Measurements from ENCODE around the gene ABCA3. TPM values are rescaled to one million over a fixed set of nuclear protein-coding genes. Genes with fewer than 3 reads are reported as not detected.

The ABCA3 gene
- total RNA-seq, 4 donors from 2014 or later = 2.7 to 15.0 (median 10.9) TPM

DNA sequence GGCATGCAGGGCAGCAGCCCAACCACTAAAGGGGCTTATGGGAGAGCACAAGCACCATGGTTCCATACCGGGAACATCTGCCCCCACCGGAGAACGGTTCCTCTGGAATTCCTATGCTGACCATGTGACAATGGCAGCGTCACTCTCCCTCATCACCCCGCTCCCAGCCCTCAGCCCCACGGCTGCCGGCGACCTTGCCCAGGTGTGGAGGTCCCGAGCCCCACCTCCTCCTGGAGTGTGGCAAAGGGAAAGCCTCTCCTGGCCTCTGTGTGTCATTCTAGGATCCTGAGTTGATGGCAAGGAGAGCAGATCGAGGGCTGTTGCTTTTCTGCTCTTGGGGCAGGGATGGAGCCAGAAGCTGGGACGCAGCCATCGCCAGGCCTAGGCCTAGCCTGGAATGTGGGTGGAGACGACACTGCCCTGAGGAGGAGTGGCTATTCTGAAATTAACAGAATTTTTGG is 54.8 kb downstream of the ABCA3 start:
- intact Hi-C loops (cut with DNase I; ENCODE audit: low total_unique reads) = no loop called here
- H3K36me3 ChIP-seq = peaks cover 0 to 4% of the 10 kb centered on the region in 2 donors
- H3K9me3 ChIP-seq = no peaks in the 10 kb centered on the region
- in situ Hi-C loops (cut with MboI; ENCODE audit: low sequenced_read_pairs in 4 of 4) = no loop called here
- H3K4me1 ChIP-seq = no peaks in the 10 kb centered on the region
- no peak overlapping the region for H3K27ac ChIP-seq
- no peak for DNase-seq
- no peak for TF ChIP-seq POLR2A (IDR thresholded peaks at IDR 0.05)
- TF ChIP-seq, protein P1, sequence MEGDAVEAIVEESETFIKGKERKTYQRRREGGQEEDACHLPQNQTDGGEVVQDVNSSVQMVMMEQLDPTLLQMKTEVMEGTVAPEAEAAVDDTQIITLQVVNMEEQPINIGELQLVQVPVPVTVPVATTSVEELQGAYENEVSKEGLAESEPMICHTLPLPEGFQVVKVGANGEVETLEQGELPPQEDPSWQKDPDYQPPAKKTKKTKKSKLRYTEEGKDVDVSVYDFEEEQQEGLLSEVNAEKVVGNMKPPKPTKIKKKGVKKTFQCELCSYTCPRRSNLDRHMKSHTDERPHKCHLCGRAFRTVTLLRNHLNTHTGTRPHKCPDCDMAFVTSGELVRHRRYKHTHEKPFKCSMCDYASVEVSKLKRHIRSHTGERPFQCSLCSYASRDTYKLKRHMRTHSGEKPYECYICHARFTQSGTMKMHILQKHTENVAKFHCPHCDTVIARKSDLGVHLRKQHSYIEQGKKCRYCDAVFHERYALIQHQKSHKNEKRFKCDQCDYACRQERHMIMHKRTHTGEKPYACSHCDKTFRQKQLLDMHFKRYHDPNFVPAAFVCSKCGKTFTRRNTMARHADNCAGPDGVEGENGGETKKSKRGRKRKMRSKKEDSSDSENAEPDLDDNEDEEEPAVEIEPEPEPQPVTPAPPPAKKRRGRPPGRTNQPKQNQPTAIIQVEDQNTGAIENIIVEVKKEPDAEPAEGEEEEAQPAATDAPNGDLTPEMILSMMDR (IDR thresholded peaks at IDR 0.05 in 4 of 5, conservative IDR thresholded peaks at IDR 0.05 in 1 of 5) = no peak
- ATAC-seq = no peak
- H3K4me3 ChIP-seq = no peak overlapping the region
- H3K27me3 ChIP-seq = no peaks in the 10 kb centered on the region

DNA sequence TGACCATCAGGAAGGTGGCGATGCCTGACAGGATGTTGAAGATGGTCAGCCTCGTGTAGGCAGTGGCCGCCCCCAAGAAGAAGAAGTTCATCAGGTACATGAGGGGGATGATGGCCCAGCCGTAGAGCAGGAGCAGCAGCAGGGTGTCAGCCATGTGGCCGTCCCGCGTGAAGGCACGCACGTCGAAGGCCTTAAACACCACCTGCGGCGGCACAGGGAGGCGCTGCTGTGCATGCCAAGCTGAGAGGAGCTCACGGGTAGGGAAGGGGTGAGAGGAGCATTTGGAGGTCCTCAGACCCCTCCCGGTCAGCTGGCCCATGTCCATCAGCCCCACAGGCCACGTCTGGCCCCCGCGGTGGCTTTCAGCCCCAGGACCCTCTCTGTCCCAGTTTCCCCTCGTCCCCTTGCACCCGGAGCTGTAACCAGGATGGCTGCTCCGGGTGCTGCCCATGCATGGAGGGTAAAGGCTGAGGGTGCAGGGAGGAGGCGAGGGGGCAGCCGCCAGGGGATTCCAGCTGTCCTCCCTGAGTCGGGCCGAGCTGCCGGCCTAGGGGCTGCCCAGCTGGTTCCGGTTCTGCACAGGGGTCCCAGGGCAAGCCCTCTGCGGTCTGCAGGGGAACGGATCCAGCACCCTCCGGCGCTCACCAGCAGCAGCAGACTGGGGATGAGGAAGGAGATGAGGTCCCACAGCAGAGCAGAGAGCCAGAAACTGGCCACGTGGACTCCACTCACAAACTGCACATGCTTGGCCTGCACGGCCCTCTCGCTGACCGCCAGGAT is 55.5 kb downstream of the ABCA3 start:
- TF ChIP-seq, protein P1 (IDR thresholded peaks at IDR 0.05 in 4 of 5, conservative IDR thresholded peaks at IDR 0.05 in 1 of 5) = no peak
- no peak for TF ChIP-seq POLR2A (IDR thresholded peaks at IDR 0.05)
- Histone ChIP-seq H3K36me3 (peaks cover 0 to 5% of the 10 kb centered on the region in 2 donors), H3K4me1 (no peaks in the 10 kb centered on the region), H3K27me3 (no peaks in the 10 kb centered on the region), H3K27ac (no peak overlapping the region), H3K9me3 (no peaks in the 10 kb centered on the region), H3K4me3 (no peak overlapping the region)
- ATAC-seq (no peak), DNase-seq (no peak)
- in situ Hi-C loops (cut with MboI; ENCODE audit: low sequenced_read_pairs in 4 of 4) (no loop called here), intact Hi-C loops (cut with DNase I; ENCODE audit: low total_unique reads) (no loop called here)

DNA sequence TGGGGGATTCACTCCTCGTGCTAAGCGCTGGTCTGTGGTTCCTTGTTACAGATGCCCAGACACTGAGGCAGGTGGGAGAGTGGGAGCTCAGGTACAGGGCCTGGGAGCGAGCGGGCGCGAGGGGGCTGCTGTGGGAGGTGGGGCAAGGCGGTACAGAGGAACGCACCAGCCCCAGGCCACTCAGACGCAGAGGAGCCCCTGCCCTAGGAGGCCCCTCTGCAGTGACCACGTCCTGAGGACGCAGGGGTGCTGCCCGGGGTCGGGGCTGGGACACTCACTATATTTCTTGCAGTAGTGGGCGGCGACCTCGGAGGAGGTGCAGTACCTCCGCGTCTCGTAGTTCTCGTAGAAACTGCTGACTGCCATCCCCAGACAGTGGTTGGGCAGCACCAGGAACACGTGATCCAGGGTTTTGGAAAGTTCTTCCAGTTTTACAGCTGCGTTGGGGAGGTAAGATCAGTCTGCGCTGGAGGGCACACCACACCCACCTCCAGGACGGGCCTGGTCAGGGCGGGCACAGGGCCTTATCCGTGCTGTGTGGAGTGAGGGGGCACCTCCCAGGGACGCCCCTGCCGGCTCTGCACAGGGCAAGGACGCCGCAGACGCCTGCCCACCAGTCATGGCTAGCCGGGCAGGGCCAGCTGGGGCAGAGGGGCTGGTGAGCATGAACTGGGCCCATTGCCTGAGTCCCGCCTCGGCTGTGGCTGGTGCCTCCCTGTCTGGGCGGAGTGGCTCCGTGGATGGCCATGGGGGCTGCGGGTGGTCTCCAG is 56.3 kb downstream of the ABCA3 start:
- ATAC-seq (no peak), DNase-seq (no peak)
- Histone ChIP-seq H3K9me3 (no peaks in the 10 kb centered on the region), H3K4me3 (no peak overlapping the region), H3K36me3 (peaks cover 0 to 5% of the 10 kb centered on the region in 2 donors), H3K27ac (no peak overlapping the region), H3K27me3 (no peaks in the 10 kb centered on the region), H3K4me1 (no peaks in the 10 kb centered on the region)
- no peak for TF ChIP-seq POLR2A (IDR thresholded peaks at IDR 0.05)
- TF ChIP-seq, protein P1 (IDR thresholded peaks at IDR 0.05 in 4 of 5, conservative IDR thresholded peaks at IDR 0.05 in 1 of 5) = no peak
- in situ Hi-C loops (cut with MboI; ENCODE audit: low sequenced_read_pairs in 4 of 4) = no loop called here
- intact Hi-C loops (cut with DNase I; ENCODE audit: low total_unique reads) = no loop called here

DNA sequence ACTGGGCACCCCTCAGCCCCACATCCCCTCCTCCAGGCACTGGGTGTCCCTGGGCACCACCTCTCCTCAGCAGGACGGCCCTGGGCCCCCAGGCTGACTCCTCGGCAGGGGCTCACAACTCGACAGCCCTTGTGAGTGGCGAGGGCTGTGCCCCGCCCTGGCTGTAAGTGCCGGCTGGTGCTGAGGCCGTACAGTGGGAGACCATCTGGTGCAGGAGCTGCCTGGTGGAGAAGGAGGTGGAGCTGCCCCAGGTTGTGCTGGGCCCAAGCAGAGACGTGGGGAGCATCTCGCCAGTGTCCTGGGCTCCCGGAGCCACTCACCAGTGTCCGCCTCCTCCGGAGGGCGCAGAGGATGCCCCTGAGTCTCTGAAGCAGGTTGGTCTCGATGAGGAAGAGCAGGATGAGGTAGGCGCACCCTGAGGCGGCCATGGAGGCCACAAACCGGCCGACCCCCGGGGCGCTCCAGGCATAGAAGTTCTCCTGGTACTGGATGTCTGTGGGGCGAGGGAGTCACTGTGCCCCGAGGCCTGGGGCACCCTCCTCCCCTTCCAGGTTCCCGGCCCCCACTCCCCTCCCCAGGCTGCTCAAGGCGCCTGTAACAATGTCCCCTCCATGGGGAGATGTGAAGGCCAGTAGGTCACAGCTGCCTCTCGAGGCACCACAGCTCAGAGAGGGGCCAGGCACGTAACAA is 57.5 kb downstream of the ABCA3 start:
- intact Hi-C loops (cut with DNase I; ENCODE audit: low total_unique reads) = no loop called here
- Histone ChIP-seq H3K4me1 (no peaks in the 10 kb centered on the region), H3K4me3 (no peak overlapping the region), H3K27ac (no peak overlapping the region), H3K27me3 (no peaks in the 10 kb centered on the region), H3K36me3 (peaks cover 0 to 5% of the 10 kb centered on the region in 2 donors), H3K9me3 (no peaks in the 10 kb centered on the region)
- in situ Hi-C loops (cut with MboI; ENCODE audit: low sequenced_read_pairs in 4 of 4) = no loop called here
- no peak for TF ChIP-seq POLR2A (IDR thresholded peaks at IDR 0.05)
- ATAC-seq = no peak
- DNase-seq = no peak

DNA sequence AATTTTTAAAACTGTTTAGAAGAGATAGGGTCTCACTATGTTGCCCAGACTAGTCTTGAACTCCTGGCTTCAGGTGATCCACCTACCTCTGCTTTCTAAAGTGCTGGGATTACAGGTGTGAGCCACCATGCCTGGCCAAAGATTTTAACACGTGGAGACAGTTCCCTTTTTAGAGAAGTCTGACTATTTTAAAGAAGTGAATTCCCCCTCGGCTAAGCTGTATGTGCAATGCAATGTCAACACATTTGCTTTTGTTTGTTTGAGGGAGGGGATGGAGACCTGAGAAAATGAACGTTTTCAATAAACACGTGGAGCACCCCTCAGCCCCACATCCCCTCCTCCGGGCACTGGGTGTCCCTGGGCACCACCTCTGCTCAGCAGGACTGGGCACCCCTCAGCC is 58.3 kb downstream of the ABCA3 start:
- TF ChIP-seq POLR2A (IDR thresholded peaks at IDR 0.05) = no peak
- TF ChIP-seq, protein P1 (IDR thresholded peaks at IDR 0.05 in 4 of 5, conservative IDR thresholded peaks at IDR 0.05 in 1 of 5) = no peak
- H3K9me3 ChIP-seq = no peaks in the 10 kb centered on the region
- no peak overlapping the region for H3K4me3 ChIP-seq
- in situ Hi-C loops (cut with MboI; ENCODE audit: low sequenced_read_pairs in 4 of 4) (no loop called here), intact Hi-C loops (cut with DNase I; ENCODE audit: low total_unique reads) (no loop called here)
- H3K27me3 ChIP-seq = no peaks in the 10 kb centered on the region
- no peaks in the 10 kb centered on the region for H3K4me1 ChIP-seq
- ATAC-seq = no peak
- peaks cover 0 to 5% of the 10 kb centered on the region in 2 donors for H3K36me3 ChIP-seq
- no peak for DNase-seq
- no peak overlapping the region for H3K27ac ChIP-seq

Measured in gastrocnemius medialis (tissue), 4 donors.